G401 (cell line): ENCODE data around the gene RYR2. TPM values are rescaled to one million over a fixed set of nuclear protein-coding genes. Genes with fewer than 3 reads are reported as not detected.

Experiments
- DNase-seq: peaks from one replicate; pipeline ENCODE4 v3.0.0-alpha.2; 2015; ENCODE audit warnings: low spot score
- in situ Hi-C: cut with HindIII; loops from 2 replicates; pipeline ENCODE4 v1.10.0; 2016; ENCODE audit warnings: low sequenced_read_pairs, mixed read lengths
- total RNA-seq: library from RNA; depleted of rRNA; stranded (reverse); fragments of >200 nt; shearing (Covaris generic); gene quantifications from 2 replicates; pipeline ENCODE4 v1.2.3, GENCODE V29; 2014

Gene RYR2
- total RNA-seq, 1 experiment from 2014 or later, result not detected

DNA sequence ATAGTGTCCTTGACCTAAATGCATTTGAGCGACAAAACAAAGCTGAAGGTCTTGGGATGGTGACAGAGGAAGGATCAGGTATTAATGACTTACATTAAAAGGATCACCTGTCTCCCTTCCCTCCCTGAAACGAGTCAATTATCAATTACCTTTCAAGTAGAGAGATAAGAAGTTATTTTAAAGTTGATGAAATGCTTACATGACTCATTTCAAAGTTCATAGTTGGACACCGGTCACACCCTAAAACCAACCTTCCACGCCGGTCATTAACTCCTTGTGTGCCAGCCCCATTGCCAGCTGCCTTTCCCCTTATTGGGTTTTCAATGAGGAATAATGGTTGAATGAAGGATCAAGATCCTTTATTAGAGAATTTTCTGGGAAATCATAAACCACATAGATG lies 719.0 kb downstream of the RYR2 start:
- in situ Hi-C loops, result no loop called here
- DNase-seq, result no peak

DNA sequence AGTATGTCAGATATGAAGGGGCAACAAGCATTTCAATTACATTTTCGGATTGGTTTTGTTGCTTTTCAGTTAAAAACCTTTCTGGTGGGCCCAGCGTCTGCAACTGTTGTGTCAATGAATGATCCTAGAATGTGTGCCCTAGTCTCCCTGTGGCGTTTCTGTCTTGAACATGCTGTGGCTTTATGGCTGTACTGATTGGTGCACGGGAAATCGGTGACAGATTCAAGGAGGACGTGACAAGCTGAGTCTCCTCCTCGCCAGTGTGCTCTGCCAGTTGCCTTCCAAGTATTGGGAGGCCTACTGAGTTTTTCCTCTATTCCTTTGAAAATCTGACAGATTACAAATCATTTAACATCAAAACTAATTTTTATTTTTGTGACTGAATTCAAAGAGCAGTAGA lies 721.2 kb downstream of the RYR2 start:
- in situ Hi-C loops, result no loop called here
- peak; percentile 28 for DNase-seq

DNA sequence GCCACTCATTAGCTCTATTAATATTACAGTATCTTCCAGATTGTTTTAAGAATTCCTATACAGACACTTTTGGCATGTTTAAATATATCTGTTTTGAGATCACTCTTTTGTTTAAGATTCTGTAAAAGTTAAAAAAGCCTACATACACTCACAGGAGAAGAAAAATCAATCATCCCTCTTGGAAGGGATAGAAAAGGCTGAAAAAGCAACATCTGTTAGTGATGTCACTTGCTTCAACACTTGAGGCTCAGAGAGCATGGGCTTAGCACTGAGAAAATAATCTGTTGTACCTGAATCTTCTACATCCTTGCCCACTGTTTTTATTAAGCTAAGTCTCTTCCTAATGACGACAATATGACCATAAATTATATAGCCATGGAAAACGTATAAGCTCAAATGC lies 721.8 kb downstream of the RYR2 start:
- in situ Hi-C loops, result no loop called here
- DNase-seq, result no peak

DNA sequence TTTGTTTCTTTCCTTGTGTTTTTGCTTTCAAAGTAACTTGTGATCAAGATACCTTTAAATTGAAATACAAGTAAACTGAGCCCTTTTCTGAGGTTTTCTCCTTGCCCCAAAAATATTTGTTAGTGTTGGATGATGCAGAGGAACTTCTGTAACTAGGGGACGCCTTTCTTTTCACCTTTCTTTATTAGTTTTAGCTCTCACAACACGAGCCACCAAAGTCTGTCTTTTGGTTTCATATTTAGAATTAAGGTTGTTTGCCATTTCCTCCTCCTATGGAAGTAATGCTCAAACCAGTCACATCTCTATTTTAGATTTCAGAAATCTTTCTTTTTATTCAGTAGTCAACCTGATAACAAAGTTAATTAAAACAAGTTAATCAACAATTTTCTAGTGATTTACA lies 727.9 kb downstream of the RYR2 start:
- no peak for DNase-seq
- in situ Hi-C loops, result no loop called here

DNA sequence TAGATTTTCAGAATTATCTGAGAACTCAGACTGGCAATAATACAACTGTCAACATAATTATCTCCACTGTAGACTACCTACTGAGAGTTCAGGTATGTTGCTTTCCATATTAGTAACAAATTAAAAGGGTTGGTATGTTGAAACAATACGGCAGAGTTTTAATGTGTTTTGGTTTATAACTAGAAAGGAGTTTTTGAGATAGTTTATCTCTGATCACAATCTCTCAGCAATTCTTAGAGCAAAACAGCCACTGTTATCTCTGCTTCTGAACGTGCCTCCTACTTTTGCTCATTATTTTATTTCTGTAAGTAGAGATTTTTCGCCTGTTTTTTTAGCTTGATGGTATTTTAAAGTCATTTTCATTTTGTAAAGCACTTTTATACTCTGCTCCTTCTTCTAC lies 730.0 kb downstream of the RYR2 start:
- no peak for DNase-seq
- in situ Hi-C loops, result no loop called here

DNA sequence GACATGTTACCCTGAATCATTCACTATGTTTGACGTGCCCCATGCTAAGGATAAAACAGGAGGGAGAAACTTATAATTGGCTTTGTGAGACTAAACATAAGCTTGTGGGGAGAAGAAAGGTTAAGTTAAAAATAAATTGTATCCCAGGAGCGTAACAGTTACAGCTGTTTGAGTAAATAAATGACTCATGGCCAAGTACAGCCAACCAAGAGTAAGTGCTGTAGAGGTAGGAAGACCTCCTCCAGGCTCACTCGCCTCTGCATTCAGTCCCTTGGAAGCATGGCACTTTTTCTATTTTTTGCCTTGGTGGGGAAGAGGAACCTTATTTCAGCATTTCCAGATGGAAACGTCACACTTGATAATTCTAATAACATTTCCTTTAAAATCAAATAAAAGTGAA lies 732.3 kb downstream of the RYR2 start:
- DNase-seq, result no peak

DNA sequence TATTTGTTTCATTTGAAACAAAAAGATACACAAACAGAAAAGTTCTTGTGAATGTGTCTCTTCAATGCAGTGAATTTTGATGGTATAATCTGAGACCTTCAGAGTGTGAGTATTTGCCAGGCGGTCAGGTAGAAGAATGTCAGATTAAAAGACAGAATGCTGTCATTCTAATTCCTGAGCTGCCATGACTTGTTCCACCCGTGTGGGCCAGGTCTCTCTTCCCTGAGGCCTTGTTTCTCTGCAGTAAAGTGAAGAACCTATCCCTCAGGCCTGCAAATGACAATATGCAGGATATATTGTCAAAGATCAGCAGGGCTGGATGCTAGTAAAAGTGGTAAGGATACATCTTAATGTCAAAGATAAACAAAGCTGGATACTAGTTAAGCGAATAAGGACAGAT lies 737.4 kb downstream of the RYR2 start:
- no peak for DNase-seq
- in situ Hi-C loops, result no loop called here

More for the DNA sequence above, 732.3 kb downstream of the RYR2 start:
- in situ Hi-C loops, result no loop called here

DNA sequence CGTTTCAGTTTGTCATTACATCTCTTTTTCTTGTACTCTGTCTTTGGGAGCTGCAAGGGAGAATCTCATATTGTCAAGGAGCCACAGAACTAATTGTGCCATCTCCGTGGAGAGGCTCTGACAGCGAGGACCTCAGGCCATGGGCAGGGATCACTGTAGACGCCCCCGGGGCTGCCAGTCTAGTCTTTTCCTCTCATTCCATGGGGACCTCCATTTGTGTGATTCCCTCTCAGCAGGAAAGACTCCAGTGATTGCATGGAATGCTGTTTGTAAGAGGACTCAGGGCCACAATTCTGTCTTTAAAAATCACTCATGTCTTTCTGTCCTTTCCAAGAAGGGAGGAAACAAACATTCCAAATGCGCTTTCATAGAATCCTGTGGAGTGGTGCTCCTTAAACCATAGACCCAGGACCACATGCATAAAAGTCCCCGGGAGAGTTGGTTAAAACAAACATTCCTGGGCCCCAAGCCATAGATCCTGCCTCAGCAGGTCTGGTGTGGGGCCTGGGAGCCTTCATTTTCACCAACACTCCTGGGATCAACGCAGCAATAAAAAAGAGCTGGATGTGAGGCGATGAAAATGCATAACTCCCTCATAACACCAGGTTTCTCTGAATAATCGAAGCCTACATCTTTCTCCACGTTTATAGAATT lies 744.2 kb downstream of the RYR2 start:
- in situ Hi-C loops, result no loop called here
- no peak for DNase-seq

DNA sequence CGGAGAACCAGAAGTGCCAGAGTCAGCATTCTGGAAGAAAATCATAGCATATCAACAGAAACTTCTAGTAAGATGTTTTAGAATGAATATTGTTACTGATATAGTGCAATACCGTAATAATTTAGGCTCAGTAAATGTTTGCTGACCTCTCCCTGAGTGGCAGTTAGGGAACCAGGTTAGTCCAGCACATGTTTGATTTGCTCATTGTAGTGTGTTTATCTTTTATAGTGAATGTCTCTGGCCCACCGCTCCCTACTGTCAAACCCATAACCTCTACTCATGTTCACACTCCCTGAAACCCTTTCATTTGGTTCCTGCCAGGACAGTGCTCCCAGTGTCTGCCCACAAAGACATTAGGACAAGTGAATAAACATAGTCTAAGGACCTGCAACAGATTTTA lies 746.1 kb downstream of the RYR2 start:
- in situ Hi-C loops, result no loop called here
- DNase-seq, result no peak

DNA sequence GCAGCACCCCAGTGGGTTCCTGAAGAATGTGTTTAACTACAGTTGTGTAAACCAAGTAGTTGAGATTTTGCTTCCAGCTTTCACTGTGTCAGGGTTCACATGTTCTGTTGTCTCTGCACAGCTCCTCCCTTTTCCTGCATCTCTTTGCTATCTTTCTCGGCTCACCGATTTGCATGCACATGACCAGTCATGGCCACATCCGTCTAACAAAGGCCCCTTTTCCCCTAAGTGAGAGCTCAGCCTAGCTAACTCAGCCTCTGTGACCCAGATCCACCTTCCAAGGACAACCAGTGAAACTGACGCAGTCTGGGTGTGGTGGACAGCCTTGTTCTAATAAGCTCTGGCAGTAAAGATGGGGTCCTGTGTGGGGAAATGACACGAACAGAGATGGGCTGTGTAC lies 747.6 kb downstream of the RYR2 start:
- DNase-seq, result no peak
- in situ Hi-C loops, result no loop called here

DNA sequence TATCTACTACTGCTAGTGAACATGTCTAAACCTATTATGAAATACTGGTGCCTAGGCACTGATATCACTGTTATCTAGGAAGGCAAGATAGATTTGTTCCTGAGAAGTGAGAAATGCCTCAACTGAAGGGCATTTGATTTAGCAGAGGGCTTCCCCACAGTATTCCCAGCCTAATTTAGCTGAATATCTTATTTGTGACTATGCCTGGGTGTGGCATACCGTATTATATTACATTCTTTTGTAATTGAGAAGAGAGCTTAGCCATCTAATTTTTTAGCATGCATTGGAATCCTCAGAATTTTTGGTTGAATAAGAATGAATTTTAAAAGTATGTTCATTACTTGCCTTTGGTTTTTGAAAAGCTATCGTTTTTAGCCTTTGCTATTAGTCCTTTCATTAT lies 749.6 kb downstream of the RYR2 start:
- DNase-seq, result no peak
- in situ Hi-C loops, result no loop called here

DNA sequence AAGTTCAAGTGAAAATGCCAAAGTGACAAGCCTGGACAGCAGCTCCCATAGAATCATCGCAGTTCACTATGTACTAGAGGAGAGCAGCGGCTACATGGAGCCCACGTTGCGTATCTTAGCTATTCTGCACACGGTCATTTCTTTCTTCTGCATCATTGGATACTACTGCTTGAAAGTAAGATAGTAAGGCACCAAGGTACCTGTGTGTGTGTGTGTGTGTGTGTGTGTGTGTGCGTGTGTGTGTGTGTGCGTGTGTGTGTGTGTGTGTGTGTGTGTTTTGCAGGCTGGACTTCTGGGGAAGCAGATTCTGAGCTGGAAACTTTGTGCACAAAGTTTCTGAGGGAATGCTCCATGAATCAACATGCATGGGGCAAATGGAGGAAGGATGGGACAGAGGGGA lies 750.2 kb downstream of the RYR2 start:
- in situ Hi-C loops, result no loop called here
- no peak for DNase-seq

DNA sequence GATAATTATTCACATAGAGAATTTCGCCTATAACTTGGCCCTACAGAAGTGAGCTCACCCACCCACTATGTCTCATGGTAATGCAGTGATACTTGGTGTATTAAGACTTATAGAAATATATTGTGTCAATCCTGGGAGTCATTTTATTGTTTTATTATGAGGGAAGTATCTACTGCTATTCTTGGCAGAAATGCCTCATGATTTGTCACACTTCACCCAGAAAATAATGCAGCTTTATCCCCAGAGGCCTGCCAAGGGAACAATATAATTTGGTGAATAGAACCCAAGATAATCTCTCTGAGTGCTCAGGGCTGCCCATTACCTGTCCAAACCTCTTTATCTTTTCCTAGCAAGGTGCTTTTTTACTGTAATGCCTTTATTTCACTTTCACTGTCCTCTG lies 750.7 kb downstream of the RYR2 start:
- DNase-seq, result no peak
- in situ Hi-C loops, result no loop called here

DNA sequence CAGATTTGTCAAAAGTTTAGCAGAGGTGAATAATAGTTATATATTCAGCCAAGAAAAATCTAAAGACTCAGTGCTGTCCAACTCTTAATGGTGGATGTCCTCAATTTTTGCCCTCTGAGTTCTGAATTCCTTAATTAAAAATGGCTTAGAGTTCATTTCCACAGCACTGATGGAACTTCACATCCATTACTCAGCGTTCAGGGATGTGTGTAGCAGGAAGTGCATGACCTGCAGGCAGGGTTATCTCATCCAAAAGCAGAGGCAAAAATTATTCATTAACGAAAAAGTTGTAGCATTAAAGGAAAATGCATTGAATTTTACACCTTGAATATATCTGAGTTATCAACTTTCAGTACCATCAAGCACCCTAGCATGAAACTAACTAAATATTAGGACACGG lies 752.1 kb downstream of the RYR2 start:
- in situ Hi-C loops, result no loop called here
- no peak for DNase-seq

DNA sequence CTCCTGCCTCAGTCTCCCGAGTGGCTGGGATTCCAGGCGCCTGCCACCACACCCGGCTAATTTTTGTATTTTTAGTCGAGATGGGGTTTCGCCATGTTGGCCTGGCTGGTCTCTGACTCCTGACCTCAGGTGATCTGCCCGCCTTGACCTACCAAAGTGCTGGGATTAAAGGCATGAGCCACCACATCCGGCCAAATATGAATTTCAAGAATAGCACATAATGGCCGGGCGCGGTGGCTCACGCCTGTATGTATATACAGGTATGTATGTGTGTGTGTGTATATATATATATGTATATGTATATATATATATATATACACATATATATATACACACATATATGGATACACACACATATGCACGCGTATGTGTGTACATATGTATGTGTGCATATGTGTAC lies 753.6 kb downstream of the RYR2 start:
- in situ Hi-C loops, result no loop called here
- no peak for DNase-seq

DNA sequence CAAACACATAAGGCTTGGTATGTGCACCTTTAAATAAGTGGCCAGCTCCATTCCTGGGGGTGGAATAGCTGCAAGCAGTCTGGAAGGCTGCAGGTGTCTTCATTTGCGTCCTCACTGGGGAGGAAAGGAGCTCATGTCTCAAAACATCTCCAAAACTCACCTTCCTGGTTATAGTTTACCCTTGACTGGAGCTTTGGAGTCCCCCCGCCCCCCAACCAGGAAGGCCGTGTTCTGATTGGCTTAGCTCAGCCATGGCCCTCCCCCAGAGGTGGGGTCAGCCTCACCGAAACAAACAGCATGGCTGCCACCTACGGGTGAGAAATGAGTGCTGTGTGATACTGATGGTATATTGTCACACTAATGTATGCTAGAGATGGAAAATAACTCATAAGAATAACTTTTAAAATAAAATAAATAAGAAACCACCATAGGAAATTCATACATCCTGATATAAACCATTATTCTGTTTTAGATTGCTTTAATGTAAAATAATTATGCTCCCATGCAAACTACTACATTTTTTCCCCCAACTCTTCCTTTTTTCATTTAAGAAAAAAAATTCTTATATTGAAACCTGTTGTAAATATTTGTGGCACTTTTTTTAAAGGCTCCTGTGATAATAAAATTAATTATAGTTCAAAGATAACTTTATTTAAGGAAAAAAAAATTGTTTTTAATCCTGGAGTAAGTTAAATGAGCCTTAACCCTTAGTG lies 757.9 kb downstream of the RYR2 start:
- in situ Hi-C loops, result no loop called here
- peak; percentile 29 for DNase-seq

DNA sequence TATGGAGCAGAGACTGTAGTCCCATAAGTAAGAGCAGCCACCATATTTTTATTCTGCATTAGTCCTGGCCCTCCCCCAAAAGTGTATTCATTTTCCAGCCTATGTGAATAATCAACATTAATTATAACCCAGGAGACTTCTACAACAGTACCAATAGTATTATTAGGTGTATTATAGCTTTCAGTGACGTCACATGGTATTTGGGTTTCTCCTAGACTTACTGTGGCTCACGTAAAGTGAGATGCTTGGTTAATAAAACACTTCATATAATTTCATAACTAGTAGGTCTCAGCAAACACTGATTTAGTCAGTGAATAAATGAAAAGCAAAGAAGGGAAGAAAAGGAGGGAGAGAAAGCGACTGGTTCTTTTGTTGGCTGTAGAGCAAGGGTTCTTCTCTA lies 762.5 kb downstream of the RYR2 start:
- in situ Hi-C loops, result no loop called here
- no peak for DNase-seq

DNA sequence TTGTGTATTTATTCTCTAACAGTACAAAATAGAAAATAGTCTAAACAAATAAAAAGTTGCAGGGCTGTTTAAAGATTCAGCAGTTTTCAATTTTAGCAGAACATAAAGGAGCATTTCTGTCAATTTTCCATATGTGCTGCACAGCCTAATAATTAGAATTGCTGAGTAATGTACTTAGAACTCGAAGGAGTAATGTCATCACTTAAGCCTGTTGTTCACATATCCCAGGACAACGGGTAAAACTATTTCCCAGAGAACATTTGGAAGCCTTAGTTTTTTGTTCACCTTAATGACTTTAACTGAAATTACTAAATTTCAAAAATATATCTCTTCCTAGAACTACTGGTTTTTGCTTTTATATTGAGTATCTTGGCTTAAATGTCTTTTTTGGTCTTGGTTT lies 767.1 kb downstream of the RYR2 start:
- in situ Hi-C loops, result no loop called here
- no peak for DNase-seq

DNA sequence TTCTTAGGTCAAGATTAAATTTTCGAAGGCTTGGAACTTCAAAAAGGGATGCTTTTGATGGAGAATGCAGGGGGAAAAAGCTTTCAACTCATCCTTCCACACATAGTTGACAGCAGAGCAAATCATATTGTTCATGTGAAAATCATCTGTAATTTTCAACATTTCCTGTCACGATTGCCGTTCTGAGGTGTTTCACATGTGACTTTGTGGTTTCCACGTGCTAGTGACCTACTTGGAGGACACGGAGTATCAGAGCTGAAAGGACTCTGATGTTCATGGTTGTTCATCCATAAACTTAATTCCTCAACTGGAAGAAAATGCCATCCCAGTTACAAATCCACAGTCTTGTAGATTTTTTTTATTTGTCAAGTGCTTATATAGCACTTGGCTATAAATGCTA lies 769.6 kb downstream of the RYR2 start:
- in situ Hi-C loops, result no loop called here
- no peak for DNase-seq

DNA sequence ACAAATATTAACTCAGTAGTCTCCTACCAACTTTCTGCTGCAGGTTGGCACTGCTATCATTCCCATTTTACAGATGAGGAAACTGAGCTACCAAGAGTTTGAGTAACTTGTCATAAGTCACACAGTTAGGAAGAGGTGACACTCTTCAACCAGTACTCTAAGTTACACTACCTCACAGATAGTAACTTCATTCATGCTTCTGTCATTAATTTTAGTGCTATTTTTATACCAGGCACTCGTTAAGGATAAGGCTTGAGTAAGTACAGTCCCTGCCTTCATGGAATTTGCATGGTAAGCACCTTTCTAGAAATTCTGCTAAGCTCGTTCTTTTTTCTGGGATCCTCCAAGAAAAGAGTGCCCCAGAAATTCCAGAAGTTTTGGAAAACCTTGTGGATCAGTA lies 770.1 kb downstream of the RYR2 start:
- no peak for DNase-seq
- in situ Hi-C loops, result no loop called here

DNA sequence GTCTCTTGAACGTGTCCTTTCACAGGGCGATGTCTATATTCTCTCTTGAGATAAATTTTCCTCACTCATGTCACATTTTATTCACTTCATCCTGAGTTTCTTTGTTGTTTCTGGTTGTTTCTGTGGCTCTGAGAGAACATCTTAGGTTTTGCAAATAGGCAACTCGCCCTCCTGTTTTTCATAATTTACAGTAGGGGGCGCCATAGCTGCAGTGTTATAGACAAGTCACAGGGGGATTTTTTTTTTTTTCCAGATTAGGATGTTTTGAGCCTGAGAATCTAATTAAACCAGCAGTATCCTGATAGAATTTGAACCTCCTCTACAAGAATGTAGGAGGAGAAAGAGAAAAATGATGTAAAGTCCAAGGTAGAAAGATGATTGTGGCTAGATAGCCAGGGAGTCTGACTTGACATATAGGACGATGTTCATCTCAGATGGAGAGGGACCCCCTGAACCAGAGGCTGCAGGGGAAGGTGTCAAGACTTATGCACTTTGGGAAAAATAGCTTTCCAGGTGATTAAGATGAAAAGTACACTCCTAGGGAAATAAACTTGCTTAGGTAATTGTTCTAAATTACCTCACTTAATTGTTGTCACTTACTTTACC lies 772.4 kb downstream of the RYR2 start:
- in situ Hi-C loops, result no loop called here

More for the DNA sequence above, 772.4 kb downstream of the RYR2 start:
- DNase-seq, result no peak
